ENCODE data around the gene DHRS1. TPM values are rescaled to one million over a fixed set of nuclear protein-coding genes. Genes with fewer than 3 reads are reported as not detected.

DHRS1 gene
- total RNA-seq, 1 experiment from 2014 or later, result 8.9 TPM

DNA sequence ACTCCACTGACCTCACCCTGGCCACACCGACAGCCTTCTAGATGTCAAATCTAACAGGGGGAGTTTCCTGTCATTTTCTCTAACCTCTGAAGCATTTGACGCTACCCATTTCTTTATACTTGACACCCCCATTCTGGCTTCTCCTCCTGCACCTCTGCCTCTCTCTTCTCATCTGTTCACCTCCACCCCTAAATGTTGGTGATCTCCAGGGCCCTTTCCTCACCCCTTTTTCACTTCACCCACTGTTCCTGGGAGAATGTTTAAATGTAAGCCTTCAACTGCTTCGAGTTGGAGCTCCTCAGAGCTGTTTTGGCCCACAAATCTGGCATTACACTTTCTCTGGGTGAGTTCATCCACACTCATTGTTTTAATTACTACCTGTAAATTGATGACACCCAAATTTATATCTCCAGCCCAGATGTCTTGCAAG is 27.7 kb downstream of the DHRS1 start:
- in situ Hi-C loops (cut with HindIII; ENCODE audit: low pct_unique_long_range_greater_than_20kb, low sequenced_read_pairs) (no loop called here), intact Hi-C loops (cut with micrococcal nuclease; ENCODE audit: unreplicated experiment) (no loop called here)
- no peaks in the 10 kb centered on the region for H3K9me3 ChIP-seq (ENCODE audit: control insufficient read depth, insufficient read depth, low read depth, low read length)
- CTCF ChIA-PET, result no interaction called here
- ATAC-seq (no peak; the same call in 1 of the 2 replicates), DNase-seq (ENCODE audit: low read depth, low spot score) (no peak)
- H3K27me3 ChIP-seq (ENCODE audit: control insufficient read depth, insufficient read depth, low read length), result no peaks in the 10 kb centered on the region
- peak overlapping the region; percentile 85 for H3K27ac ChIP-seq (ENCODE audit: low read length)
- H3K4me3 ChIP-seq (ENCODE audit: low read depth in 2 of 2, low read length in 2 of 2), result peak overlapping the region; percentile 81 to 82
- no TSS peak for BruUV-seq (replicated peaks)
- H3K4me1 ChIP-seq (ENCODE audit: control insufficient read depth, insufficient read depth, low read length), result peaks cover 3% of the 10 kb centered on the region; the same call in 1 of the 2 replicates
- no peaks in the 10 kb centered on the region for H3K36me3 ChIP-seq (ENCODE audit: control insufficient read depth, insufficient read depth, low read length)
- POLR2A ChIA-PET, result no interaction called here
- TF ChIP-seq SIN3A (IDR thresholded peaks at IDR 0.05; ENCODE audit: borderline replicate concordance, insufficient read depth, low read depth, low read length), result no peak
- no peak for TF ChIP-seq REST (IDR thresholded peaks at IDR 0.05; ENCODE audit: insufficient read depth in 1 of 2, low read depth in 2 of 2, low read length in 1 of 2)
- TF ChIP-seq TCF7L2 (IDR thresholded peaks at IDR 0.05; ENCODE audit: low read depth, low read length), result no peak
- no peak for TF ChIP-seq CTCF (IDR thresholded peaks at IDR 0.05)

DNA sequence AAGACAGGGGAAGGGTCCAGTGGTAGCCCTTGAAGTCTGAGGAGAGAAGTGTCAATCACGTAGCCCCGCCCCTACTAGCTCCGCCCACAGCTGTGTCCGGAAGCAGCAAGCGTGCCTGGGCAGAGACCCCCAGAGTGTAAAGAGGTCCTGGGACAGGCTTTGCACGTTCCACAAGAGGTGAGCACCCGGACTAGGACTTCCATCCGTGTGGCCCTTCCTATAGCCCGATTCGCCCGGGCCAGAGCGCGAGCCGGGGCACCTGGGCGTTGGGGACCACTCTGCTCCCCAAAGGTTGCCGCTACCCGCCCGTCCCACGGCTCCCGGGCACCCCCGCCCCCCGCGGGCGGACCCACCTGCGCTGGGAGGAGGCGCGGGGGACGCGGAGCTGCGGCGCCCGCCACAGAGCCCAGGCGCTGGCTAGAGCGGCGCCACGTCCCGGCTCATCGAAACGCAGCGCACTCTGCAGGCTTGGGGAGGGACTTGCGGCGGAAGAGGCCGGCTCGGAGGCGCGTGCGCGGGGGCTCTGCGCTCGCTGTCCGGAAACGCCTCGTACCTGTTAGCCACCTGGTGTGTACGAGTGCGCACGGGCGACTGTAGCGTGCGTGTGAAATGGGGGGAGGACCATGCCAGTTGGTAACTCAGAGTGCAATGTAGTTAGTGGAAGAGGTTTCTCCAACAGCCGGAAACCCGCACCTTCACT is 28.3 kb downstream of the DHRS1 start, which contains the start of gene RABGGTA:
RABGGTA (minus strand) TSS at position 464 of the 700 bp plus-strand sequence. CDS start 482 bp downstream, outside the sequence.
- in situ Hi-C loops (cut with HindIII; ENCODE audit: low pct_unique_long_range_greater_than_20kb, low sequenced_read_pairs), result no loop called here
- DNase-seq (ENCODE audit: low read depth, low spot score) (peak; percentile 25), ATAC-seq (peak; percentile 99)
- ChIA-PET POLR2A (no interaction called here), CTCF (interaction anchor here (0.6 to 1.4 kb wide), 4 partner anchors 29 to 162 kb away, joined by 3 to 6 read pairs (median 4); partner anchors contain the start of gene TINF2)
- Histone ChIP-seq H3K9me3 (ENCODE audit: control insufficient read depth, insufficient read depth, low read depth, low read length) (no peaks in the 10 kb centered on the region), H3K27me3 (ENCODE audit: control insufficient read depth, insufficient read depth, low read length) (no peaks in the 10 kb centered on the region), H3K36me3 (ENCODE audit: control insufficient read depth, insufficient read depth, low read length) (no peaks in the 10 kb centered on the region), H3K27ac (ENCODE audit: low read length) (peak within 1 kb of the TSS; percentile 85), H3K4me1 (ENCODE audit: control insufficient read depth, insufficient read depth, low read length) (peaks cover 3% of the 10 kb centered on the region; the same call in 1 of the 2 replicates), H3K4me3 (ENCODE audit: low read depth in 2 of 2, low read length in 2 of 2) (peak within 1 kb of the TSS; percentile 81 to 82)
- TF ChIP-seq TCF7L2 (IDR thresholded peaks at IDR 0.05; ENCODE audit: low read depth, low read length), result peak; percentile 18; the same call in 1 of the 2 replicates
- peak; percentile 86 for TF ChIP-seq CTCF (IDR thresholded peaks at IDR 0.05)
- TF ChIP-seq POLR2AphosphoS5 (IDR thresholded peaks at IDR 0.05; ENCODE audit: low read depth, low read length), result peak; percentile 70; the same call in 1 of the 2 replicates
- no peak for TF ChIP-seq SIN3A (IDR thresholded peaks at IDR 0.05; ENCODE audit: borderline replicate concordance, insufficient read depth, low read depth, low read length)
- peak in 1 of 2 experiments; percentile 37; a peak in 1 of 4 replicates for TF ChIP-seq REST (IDR thresholded peaks at IDR 0.05; ENCODE audit: insufficient read depth in 1 of 2, low read depth in 2 of 2, low read length in 1 of 2)
- BruUV-seq (replicated peaks), result no TSS peak
- intact Hi-C loops (cut with micrococcal nuclease; ENCODE audit: unreplicated experiment), result no loop called here

Data from Panc1 (cell line).